ENCODE data around the gene GRPEL1. TPM values are rescaled to one million over a fixed set of nuclear protein-coding genes. Genes with fewer than 3 reads are reported as not detected.

Gene GRPEL1
- total RNA-seq, 6 experiments from 2014 or later, result 30.0 to 49.2 (median 45.3) TPM

- Histone ChIP-seq H3K9me3 (no peaks in the 10 kb centered on the region), H3K27ac (no peak overlapping the region), H3K27me3 (no peaks in the 10 kb centered on the region), H3K4me1 (peaks cover 0 to 10% (median 5%) of the 10 kb centered on the region in 4 donors), H3K36me3 (peaks cover 0 to 65% (median 36%) of the 10 kb centered on the region in 4 donors), H3K4me3 (no peak overlapping the region)
- DNase-seq (no peak), ATAC-seq (no peak)
- intact Hi-C loops (cut with DNase I), result no loop called here
- WGBS (ENCODE audit: insufficient coverage, low coverage, low lambda C conversion rate, missing lambda C conversion rate), result 93% methylated on average over 3 of the region's 6 CpGs
- no peak for TF ChIP-seq POLR2A (IDR thresholded peaks at IDR 0.05)
- TF ChIP-seq CTCF (IDR thresholded peaks at IDR 0.05), result no peak
Measured at GRCh38 chr4:7061815-7062214, 6.0 kb downstream of the GRPEL1 start.

GRCh38 chr4:7060346-7061150 lies 7.3 kb downstream of the GRPEL1 start:
- TF ChIP-seq POLR2A (IDR thresholded peaks at IDR 0.05) (no peak), CTCF (IDR thresholded peaks at IDR 0.05) (no peak)
- DNase-seq, result peak in 1 of 3 donors; percentile 42
- ATAC-seq, result no peak
- H3K4me1 ChIP-seq, result no peaks in the 10 kb centered on the region
- no peaks in the 10 kb centered on the region for H3K27me3 ChIP-seq
- H3K27ac ChIP-seq, result no peak overlapping the region
- H3K36me3 ChIP-seq, result peaks cover 0 to 72% (median 38%) of the 10 kb centered on the region in 4 donors
- H3K4me3 ChIP-seq, result no peak overlapping the region
- no peaks in the 10 kb centered on the region for H3K9me3 ChIP-seq
- intact Hi-C loops (cut with DNase I), result no loop called here
- 83% methylated on average over 17 of the region's 20 CpGs for WGBS (ENCODE audit: insufficient coverage, low coverage, low lambda C conversion rate, missing lambda C conversion rate)

- 82% methylated on average over 3 of the region's 11 CpGs for WGBS (ENCODE audit: insufficient coverage, low coverage, low lambda C conversion rate, missing lambda C conversion rate)
- intact Hi-C loops (cut with DNase I), result no loop called here
- Histone ChIP-seq H3K9me3 (no peaks in the 10 kb centered on the region), H3K4me1 (no peaks in the 10 kb centered on the region), H3K27me3 (no peaks in the 10 kb centered on the region), H3K36me3 (peaks cover under 1 to 76% (median 44%) of the 10 kb centered on the region in 4 donors), H3K27ac (no peak overlapping the region), H3K4me3 (no peak overlapping the region)
- peak in 3 of 4 donors; percentile 16 to 30 (median 16) for ATAC-seq
- peak in 1 of 3 donors; percentile 28 for DNase-seq
- TF ChIP-seq CTCF (IDR thresholded peaks at IDR 0.05) (no peak), POLR2A (IDR thresholded peaks at IDR 0.05) (no peak)
Measured at GRCh38 chr4:7059662-7060061, 8.2 kb downstream of the GRPEL1 start.

GRCh38 chr4:7058792-7059191 lies 9.1 kb downstream of the GRPEL1 start:
- no peak overlapping the region for H3K27ac ChIP-seq
- WGBS (ENCODE audit: insufficient coverage, low coverage, low lambda C conversion rate, missing lambda C conversion rate), result 86% methylated on average over 2 of the region's 3 CpGs
- H3K4me1 ChIP-seq, result no peaks in the 10 kb centered on the region
- H3K9me3 ChIP-seq, result no peaks in the 10 kb centered on the region
- TF ChIP-seq POLR2A (IDR thresholded peaks at IDR 0.05), result no peak
- TF ChIP-seq CTCF (IDR thresholded peaks at IDR 0.05), result no peak
- no peak for ATAC-seq
- peaks cover 3 to 71% (median 44%) of the 10 kb centered on the region in 4 donors for H3K36me3 ChIP-seq
- no peak for DNase-seq
- no peaks in the 10 kb centered on the region for H3K27me3 ChIP-seq
- intact Hi-C loops (cut with DNase I), result no loop called here
- no peak overlapping the region for H3K4me3 ChIP-seq
